Activated CD8-positive, alpha-beta memory T cell treated with anti-CD3 and anti-CD28 coated beads, Interleukin-2, amount 50 U/mL, for 1 hour (primary cell): ENCODE measurements around the gene ETS2.
"Not testable (repeated sequence)": the region's sequence is repeated elsewhere in the genome, so short reads cannot be mapped to it uniquely, and the experiment has no call there.

Experiments used
- DNase-seq: peaks from one replicate; pipeline ENCODE4 v3.0.0-alpha.2; 2020; ENCODE audit errors: extremely low read depth

The ETS2 gene

GRCh38 chr21:38839328-38840286 is 33.9 kb downstream of the ETS2 start:
- DNase-seq = no peak

- DNase-seq = no peak
Observed at GRCh38 chr21:38840456-38841300, 34.9 kb downstream of the ETS2 start.

- DNase-seq = no peak
Observed at GRCh38 chr21:38841472-38841871, 35.7 kb downstream of the ETS2 start.

DNA sequence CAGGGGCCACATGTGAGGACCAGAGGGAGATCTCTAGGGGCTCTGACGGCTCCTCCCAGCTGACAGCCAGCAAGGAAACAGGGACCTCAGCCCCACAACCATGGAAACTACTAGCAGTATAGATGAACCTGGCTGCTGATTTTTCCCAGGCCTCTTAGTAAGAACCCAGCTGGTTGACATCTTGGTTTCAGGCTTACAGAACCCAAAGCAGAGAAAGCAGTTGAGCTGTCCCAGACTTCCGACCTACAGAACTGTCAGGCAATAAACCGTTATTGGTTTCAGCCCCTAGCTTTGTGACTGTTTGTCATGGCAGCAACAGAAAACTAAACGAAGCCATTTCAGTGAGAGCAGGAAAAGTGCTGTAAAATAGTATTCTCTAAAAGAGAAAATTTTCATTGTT is 36.4 kb downstream of the ETS2 start:
- no peak for DNase-seq

DNA sequence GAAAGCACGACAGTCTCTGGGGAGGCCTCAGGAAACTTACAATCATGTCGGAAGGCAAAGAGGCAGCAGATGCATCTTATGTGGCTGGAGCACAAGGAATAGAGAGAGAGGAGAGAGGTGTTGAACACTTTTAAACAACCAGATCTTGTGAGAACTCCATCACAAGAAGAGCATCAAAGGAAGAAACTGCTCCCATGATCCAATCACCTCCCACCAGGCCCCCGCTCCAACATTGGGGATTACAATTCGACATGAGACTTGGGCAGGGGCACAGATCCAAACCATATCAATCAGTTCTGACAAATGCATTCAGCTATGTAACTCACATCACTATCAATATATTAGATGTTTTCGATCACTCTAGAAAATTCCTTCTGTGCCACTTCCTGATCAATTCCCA is 37.6 kb downstream of the ETS2 start:
- no peak for DNase-seq

DNA sequence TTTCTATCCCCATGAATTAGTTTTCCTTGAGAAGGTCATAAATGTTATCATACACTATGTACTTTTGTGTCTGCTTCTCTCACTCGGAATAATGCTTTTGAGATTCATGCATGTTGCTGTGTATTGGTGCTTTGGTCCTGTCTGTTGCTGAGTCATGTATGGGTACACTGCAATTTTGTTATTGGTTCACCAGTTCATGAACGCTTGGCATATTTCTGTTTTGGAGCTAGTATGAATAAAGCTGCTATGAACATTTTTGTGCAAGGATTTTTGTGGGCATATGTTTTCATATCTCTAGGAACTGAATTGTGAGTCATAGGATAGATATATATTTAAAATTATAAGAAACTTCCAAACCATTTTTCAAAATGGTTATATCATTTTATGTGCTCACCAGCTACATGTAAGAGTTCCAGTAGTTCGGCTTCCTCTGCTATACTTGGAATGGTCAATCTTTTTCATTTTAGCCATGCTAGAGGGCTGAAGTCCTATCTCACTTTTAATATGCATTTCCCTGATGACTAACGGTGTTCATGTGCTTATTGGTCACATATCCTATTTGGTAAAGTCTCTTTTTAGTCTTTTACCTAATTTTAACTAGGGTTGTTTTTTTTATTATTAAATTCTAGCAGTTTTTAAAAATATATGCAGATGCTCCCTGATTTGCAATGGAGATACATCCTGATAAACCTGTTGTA is 38.2 kb downstream of the ETS2 start:
- DNase-seq = no peak

GRCh38 chr21:38845374-38845773 is 39.6 kb downstream of the ETS2 start:
- not testable (repeated sequence) for DNase-seq

- DNase-seq = no peak
Observed at GRCh38 chr21:38847556-38847955, 41.8 kb downstream of the ETS2 start.

DNA sequence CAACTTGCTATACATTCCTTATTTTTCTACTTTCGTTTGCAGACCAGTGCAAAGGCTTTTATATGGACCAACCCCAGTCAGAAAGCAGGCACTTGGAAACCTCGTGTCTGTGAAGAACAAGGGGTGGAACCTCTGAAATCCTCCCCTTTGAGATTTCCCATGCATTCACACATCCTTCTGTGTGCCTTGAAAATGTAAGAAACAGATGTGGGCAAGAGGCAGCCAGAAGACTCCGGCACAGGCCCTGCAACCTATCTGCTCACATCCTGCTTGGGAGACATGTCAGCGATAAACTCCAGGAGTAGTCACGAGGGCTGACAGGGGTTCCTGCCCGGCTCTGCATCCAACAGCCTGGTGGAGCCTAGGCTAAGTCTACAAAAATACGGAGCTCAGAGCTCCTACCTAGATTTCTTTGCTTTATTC is 42.5 kb downstream of the ETS2 start:
- no peak for DNase-seq

DNA sequence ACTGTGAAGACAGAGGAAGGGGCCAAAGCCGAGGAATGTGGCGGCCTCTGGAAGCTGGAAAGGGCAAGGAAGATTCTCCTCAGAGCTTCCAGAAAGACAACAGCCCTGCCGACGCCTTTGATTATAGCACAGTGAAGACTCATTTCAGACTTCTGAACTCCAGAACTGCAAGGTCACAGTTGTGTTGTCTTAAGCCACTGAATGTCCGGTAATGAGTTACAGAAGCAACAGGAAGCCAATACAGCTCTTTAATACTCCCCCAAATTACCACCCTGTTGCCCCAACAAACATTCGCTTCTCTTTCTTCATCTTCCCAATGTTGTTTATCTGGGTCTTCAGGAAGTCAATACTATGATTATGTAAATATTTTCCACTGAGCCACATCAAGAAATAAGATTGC is 44.0 kb downstream of the ETS2 start:
- no peak for DNase-seq

- DNase-seq = no peak
Observed at GRCh38 chr21:38850277-38850951, 44.7 kb downstream of the ETS2 start.

DNA sequence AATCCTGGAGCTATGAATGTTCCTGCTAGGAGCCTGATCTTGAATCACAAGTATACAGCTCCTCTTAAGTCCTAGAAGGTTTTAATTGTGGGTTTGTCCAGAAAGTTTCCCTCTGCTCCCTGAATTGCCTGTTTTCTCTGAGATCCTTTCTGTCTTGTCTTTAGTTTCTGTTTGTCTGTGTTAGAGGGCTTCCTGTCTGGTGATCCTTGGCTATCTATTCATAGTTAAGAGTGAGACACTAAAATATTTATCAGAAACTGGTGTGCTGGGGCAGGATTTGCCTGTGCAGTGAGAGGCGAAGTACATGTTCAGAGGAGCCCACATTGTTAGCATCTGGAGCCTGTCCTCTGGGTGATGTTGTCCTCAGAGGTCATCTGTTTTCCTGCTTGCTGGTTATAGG is 45.4 kb downstream of the ETS2 start:
- DNase-seq = no peak

DNA sequence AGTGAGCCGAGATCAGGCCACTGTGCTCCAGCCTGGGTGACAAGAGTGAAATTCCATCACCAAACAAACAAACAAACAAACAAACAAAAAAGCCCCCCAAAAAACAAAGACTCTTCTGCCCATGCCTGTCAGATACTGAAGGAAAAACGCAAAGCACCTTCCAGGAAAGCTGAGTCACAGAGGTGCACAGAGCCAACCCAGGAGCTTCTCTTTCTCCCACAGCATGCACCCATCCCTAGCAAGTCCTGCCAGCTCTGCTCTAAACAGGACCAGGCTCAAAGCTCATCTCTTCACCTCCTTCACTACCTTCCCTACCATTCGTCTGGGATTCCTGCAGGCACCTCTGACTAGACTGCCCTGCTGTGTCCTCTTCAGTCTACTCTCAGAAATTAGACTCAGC is 46.5 kb downstream of the ETS2 start:
- DNase-seq = no peak

DNA sequence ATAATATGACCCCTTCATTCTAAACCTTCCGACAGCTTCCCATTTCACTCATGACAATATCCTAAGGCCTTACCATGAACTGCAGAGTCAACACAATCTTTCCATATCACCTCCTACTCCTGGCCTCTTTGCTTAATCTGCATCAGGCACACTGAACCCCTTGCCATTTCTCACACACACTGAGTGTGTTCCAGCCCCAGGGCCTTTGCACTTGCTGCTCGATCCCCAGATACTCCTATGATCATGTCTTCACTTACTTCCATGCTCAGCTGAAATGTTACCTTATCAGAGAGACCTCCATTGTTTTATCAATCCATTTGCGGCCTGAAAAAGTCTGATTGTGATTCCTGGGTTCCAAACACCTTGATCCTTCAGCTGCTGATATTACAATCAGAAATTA is 47.0 kb downstream of the ETS2 start:
- no peak for DNase-seq

GRCh38 chr21:38853421-38853919 is 47.7 kb downstream of the ETS2 start:
- DNase-seq = no peak

GRCh38 chr21:38857152-38857825 is 51.6 kb downstream of the ETS2 start:
- DNase-seq = no peak

DNA sequence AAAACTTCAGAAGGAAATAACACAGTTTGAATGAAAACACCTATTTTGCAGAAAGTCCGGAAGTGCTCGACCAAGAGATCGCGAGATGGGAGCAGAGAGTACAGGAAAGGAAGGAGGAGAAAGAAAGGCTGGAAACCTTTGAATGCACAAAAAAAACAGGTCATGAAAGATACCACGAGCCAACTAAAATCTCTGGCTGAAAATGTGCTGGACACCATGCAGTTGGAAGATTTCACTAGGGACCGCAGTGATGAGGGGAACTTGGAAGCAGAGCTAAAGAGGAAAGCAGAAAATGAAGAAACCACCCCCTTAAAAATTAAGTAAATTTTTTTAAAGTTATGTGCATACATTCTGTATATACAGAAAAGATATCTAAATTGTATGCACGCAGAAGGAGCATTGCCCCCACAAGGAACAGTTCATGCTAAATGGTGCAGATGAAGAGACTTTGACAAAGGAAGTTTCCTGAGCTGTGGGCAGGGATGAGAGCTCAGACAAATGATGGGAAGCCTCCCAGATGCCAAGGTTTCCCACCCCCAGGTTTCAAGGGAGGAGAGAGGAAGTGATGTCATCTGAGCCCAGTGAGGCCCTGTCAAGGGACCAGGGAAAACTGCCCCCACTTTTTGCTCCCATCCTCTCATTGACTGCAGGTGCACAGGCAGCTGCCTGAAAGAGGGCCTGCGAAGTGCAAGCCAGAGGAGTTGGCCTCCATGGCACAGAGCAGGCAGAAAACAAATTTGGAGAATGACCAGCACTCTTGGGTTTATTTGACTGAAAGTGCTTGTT is 52.5 kb downstream of the ETS2 start:
- DNase-seq = no peak

GRCh38 chr21:38858812-38859205 is 53.1 kb downstream of the ETS2 start:
- no peak for DNase-seq

- DNase-seq = no peak
Observed at GRCh38 chr21:38859852-38860251, 54.1 kb downstream of the ETS2 start.

DNA sequence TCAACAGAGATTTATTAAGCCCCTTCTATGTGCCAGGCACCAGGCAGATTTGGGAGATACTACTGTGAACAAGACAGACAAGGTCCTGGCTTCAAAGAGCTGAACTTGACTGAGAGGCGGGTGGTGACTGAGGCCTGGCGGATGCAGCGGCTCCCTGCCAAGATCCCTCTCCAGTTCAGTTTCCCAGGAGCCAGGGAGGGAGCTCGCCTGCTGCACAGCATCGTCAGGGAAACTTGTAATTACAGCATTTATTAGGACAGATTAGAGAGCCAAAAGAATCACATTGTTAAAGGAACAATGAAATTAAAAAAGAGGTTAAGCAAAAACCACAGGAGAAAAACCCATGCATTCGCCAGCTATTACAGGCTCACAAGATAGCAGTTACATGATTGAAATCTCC is 55.3 kb downstream of the ETS2 start:
- DNase-seq = no peak
